GM19324 (cell line): Measurements from ENCODE around the gene CCNC.
A peak's percentile ranks its signal among the peaks of the same experiment; 100 is the strongest.

ENCODE experiments used
- ATAC-seq: cut with Tn5 transposase; IDR thresholded peaks from one replicate; pipeline ENCODE4 v1.9.1; 2021; ENCODE audit warnings: mild to moderate bottlenecking, moderate library complexity; ENCODE audit not compliant: unreplicated experiment, low FRiP score

CCNC gene, protein sequence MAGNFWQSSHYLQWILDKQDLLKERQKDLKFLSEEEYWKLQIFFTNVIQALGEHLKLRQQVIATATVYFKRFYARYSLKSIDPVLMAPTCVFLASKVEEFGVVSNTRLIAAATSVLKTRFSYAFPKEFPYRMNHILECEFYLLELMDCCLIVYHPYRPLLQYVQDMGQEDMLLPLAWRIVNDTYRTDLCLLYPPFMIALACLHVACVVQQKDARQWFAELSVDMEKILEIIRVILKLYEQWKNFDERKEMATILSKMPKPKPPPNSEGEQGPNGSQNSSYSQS

DNA sequence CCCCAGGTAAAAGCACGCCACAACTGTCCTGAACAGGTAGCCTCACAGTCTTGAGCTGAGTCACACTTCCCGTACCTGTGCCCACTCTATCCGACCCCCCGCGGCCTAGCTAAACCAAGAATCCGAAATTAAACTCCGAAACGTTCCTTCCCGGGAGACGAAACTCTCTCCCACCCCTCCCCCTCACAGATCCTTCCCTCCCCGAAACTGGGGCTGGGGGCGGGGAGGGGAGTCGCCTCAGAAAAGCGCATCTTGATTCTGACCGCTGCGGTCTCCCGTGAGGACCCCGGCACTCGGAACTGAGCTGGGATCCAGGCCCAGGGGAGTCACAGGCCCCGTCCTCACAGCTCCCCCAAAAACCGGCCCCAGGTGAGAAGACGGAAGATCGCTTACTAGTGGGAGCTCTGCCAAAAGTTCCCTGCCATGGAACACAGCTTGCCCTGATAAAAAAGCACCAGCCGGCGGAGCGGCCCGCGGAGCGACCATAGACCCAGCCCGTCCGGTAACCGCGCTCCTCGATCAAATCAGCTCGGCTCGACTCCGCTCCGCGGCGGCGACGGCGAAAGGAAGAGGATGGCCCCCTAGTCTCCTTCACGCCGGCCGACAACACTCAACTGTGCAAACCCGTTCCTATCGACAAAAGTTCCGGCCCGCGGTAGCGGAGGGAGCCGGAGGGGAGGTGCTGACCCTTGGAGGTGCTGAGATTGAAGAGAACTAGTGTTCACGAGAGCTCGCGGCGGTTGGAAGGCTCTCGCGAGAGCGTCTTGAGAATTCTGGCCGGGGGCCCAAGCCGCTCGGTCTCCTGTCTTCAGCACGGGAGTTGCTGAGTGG is at the start of gene CCNC:
Gene CCNC (minus strand): TSS at position 558 of the 831 bp plus-strand sequence. CDS start 133 bp downstream, at position 425.
- ATAC-seq = peak; percentile 99

DNA sequence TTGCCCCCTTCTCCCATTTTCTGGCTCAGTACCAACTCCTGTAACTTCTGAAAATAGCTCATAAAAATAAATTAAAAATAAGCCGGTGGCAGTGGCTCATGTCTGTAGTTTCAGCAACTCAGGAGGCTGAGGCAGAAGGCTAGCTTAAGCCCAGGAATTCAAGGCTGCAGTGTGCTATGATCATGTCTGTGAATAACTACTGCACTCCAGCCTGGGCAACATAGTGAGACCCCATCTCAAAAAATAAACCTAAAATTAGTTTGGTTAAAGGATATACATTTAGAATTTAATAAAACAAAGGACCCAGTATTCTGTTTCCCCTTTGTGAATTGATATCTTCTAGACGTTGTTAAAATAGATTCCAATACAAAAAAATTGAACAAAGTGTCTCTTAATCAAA is 48.7 kb upstream of the CCNC start:
- no peak for ATAC-seq

DNA sequence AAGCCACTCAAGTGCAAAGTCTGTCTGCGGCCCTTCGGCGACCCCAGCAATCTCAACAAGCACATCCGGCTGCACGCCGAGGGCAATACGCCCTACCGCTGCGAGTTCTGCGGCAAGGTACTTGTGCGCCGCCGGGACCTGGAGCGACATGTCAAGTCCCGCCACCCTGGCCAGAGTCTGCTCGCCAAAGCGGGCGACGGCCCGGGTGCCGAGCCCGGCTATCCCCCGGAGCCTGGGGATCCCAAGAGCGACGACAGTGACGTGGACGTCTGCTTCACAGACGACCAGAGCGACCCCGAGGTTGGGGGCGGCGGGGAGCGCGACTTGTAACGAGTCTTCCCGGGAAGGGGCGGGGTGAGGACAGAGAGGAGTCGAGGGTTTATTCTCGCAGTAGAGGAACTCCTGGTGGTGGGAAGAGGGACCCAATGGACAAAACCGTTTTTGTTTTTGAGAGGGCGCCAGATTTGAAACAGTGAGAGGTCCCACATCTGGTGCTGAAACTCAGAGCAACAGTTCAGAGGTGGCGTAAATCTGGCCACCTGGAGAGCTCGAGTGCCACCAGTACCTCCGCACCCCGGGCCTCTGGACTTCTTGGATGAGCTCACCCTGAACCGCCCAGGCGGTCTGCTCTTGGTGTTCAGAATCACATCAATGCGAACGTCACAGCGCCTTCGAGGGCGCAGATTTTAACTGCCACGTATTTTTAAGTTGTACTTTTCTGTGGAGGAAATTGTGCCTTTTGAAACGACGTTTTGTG is 46.1 kb upstream of the CCNC start:
- ATAC-seq = peak; percentile 10

DNA sequence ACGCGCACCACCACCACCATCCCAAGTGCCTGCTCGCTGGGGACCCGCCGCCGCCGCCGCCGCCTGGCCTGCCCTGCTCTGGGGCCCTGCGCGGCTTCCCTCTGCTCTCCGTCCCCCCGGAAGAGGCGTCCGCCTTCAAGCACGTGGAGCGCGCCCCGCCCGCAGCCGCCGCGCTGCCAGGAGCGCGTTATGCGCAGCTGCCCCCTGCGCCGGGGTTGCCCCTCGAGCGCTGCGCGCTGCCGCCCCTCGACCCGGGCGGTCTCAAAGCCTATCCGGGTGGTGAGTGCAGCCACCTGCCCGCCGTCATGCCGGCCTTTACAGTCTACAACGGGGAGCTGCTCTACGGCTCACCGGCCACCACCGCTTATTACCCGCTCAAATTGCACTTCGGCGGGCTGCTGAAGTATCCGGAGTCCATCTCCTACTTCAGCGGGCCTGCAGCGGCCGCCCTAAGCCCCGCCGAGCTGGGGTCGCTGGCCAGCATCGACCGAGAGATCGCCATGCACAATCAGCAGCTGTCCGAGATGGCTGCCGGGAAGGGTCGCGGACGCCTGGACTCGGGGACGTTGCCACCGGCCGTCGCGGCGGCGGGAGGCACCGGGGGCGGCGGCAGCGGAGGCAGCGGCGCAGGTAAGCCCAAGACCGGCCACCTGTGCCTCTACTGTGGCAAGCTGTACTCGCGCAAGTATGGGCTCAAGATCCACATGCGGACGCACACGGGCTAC is 45.4 kb upstream of the CCNC start:
- peak; percentile 87 for ATAC-seq

DNA sequence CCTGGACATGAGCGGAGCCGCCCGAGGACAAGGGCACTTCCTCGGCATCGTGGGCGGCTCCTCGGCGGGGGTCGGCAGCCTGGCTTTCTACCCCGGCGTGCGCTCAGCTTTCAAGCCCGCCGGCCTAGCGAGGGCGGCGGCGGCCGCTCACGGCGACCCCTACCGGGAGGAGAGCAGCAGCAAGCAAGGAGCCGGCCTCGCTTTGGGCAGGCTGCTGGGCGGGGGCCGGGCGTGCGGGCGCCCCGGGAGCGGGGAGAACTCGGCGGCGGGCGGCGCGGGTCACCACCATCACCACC is 44.9 kb upstream of the CCNC start:
- peak; percentile 75 for ATAC-seq

DNA sequence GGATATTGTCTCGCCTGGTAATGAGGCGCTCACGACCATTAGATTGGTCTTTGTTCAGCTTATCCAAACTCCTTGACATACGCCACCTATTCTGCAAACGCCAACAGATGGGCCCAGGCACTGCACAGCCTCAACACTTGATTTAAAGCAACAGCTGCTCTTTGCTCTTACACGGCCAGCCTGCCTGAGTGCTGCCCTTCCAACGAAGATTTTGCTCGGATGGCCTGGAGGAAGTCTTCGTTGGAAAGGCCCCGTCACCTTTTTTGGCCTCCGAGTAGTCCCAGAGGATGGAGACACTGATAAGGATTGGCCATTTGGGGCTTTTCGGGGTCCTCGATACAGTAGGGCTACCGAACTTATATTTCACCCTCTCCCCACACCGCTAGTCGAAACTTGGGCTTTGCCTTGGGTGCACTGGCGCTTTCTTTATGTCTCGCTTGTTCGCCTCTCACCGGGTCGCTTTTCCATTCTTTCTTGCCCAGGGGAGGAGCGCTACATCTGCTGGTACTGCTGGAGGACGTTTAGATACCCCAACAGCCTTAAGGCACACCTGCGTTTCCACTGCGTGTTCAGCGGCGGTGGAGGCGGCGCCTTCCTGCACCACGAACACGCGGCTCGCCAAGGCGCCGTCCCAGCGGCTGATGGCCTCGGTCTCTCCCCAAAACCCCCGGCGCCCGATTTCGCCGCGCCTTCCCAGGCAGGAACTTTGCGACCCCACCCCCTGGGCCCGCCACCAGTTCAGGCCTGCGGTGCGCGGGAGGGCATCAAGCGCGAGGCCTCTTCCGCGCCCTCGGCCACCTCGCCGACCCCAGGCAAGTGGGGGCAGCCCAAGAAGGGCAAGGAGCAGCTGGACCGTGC is 44.3 kb upstream of the CCNC start:
- peak; percentile 6 for ATAC-seq

DNA sequence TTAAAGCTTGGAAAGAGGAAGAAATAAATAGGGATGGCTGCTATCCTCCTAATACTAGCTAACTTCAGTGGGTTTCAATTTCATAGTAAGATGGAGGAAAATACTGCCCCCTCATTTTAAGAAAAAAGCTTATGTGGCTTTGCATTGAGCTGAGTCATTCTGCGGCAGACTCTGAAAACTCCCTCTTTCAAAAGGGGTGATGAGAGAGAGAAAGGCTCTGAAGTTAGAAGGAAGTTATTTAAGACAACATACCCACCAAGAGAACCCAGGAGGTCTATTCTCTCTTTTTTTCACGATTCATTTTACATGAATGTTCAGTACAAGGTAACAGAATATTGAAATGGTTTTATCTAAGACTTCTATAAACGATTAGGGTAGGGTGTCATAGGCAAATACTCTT is 42.7 kb upstream of the CCNC start:
- ATAC-seq = no peak

DNA sequence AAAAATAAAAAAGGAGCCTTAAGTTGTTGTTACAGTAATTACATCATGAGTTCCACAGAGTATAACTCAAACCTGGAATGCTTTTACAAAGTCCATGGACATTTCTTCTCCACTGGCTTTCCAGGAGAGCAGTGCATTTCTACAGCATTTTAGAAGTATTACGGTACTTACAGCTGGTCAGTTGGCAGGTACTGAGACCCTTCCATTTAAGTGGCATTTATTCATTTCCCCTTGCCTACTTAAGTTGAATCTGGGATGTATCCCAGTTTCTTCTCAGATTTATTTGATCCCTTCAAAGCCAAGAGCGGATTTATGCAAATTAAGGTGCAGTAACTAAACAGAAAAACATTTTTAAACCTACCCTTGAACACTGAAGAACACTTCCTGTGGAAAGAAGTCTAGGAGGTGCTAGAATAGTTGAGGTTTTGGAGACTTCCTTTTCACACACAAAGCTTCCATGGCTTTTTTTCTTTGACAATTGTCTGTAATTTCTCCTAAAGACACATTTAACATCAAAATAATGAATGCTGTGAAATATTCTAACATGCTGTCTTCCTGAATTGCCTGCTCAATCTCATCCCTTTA is 41.5 kb upstream of the CCNC start:
- no peak for ATAC-seq

DNA sequence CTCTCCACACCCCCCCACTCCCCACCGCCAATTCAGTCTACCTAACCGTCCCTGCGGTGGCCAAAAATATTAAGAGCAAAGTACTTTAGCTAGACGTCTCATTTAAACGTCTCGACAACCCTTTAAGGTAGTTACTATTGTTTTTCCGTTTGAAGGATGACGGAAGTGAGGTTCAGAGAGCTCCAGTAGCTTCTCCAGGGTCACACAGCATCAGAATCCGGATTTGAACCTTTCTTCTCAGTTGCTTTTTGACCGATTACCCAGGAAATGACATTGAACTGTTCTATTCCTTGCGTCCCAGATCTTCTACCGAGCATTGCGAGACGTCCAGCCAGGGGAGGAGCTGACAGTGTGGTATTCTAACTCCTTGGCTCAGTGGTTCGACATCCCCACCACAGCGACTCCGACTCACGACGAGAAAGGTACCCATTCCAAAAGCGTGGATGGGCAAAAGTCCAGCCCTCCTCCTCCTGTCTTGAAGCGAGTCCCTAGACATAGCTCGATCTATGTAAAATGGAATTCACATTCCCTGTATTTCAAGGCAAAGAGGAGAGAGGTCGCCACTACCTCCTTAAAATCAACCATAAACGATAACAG is 40.5 kb upstream of the CCNC start:
- ATAC-seq = no peak

DNA sequence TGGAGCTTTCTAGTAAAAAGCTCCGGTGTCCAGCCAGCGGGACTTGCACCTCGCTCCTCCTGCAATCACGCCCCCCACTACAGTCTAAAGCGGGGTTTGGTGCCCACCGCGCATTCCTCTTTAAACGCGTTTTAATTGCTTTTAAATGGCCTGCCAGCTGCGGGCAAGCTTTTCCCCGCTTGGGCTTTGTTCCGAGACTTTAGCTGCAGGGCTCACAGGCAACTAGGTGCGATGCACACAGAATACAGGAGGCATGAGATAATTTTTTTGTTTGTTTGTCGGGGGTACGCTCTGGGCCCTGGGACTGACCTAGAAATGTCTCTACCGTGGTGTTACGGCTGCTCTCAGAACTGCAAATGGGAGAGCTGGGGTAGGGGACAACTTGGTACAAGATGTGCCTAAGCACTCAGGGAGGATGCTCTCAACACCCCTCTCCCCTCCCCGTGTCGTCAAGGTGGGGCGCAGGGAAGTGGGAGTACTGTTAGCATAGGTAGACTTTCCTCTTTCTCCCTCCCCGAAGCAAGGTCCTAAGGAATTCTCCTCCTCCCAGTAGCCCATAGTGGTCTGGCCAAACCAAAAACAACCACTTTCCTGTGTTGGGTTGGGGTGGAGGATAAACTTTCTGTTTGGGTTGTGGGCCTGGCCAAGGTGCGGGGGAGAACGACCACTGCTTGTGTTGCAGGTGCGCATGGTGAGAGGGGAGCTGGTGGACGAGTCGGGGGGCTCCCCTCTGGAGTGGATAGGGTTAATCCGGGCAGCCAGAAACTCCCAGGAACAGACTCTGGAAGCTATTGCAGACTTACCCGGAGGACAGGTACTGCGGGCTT is 39.8 kb upstream of the CCNC start:
- no peak for ATAC-seq

DNA sequence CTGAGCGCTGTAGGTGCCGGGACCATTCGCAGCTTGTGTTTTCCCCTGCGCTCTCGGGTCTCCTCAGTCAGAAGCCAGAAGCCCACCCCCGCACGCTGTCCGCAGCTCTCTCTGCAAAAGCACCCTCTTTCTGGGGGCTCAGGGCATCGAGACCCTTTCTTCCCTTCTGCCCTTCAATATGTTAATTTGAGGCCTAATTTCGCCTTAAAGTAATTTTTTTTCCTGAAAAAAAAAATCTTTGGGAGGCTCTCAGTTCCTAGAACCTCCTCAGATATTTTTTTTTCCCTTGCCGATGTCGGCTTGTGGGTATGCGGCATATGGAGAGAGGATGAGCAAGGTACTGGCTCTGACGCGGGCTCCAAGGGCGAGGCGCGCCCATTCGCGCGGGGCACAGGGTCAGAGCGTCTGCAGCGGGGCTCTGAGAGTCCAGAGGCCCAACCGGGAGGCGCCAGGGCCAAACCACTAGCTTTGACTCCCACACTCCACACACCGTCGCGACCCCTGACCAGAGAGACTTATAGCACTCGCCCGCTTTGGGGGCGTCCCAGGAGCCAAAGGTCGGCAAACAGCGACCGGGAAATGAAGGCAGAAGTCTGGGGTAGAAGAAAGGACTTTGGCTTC is 39.1 kb upstream of the CCNC start:
- ATAC-seq = no peak

DNA sequence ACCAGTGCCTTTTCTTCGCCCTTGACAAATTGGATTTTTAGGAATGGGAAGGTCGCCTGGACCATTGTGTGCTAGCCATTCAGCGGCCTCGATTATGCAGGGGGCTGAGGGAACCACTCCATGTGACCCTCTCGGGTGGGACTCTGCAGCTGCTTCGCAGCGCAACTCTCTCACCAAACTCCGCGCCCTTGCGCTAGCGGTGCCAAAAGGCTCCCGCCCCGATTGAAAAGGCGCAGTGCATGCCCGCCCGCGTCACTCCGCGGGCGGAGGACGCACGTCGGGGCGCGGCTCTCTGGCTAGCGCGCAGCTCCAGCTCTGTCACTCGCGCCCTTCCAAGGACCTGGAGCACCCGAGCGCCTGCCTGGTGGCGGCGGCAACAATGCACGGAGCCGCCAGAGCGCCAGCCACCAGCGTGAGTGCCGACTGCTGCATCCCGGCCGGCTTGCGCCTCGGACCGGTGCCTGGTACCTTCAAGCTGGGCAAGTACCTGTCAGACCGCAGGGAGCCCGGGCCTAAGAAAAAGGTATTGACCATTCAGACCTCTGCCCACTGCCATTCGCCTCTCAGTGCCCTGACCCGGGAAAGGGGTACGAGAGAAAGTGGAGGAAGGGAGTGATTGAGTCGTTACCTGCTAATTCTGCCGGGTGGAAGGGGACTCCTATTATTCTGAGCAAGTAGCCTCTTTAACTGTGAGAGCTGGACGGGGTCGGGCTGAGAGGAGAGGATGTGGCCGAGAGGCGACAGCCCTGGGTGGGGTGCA is 38.4 kb upstream of the CCNC start, which contains the start of gene PRDM13:
Gene PRDM13 (plus strand): TSS at position 178 of the 760 bp plus-strand sequence. CDS start 202 bp downstream, at position 380.
- no peak for ATAC-seq

DNA sequence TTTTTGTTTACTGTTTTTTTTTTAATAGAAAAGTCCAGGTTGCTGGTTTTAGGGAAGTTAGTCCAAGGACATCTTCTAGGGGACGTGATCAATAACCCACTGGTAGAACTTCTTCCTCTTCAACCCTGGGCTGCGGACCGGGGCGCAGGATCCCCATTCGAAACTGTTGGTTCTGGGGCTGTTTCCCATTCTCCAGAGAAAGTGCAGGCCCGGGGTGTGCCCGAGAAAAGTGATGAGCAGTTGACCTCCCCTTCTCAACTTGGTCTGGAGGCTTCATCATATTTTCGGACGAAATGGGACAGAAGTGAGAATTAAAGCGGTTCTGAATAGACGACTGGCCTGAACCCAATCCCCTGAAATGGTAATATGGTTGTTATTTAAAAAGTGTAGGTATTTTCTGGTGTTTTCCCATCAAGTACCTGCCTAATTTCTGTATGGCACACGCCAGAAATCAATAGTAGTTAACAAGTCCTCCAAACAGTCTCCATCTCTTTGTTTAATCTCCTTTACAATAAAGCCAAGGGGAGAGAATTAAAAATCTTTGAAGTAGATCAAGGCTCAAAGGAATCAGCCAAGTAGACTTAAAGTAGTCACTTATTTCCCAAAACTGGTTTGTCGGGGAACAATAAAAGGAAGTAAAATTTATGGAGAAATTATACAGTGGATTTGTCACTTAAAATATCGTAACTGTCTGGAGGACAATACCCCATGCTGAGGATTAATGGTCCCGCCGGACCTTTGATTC is 37.6 kb upstream of the CCNC start:
- ATAC-seq = no peak

DNA sequence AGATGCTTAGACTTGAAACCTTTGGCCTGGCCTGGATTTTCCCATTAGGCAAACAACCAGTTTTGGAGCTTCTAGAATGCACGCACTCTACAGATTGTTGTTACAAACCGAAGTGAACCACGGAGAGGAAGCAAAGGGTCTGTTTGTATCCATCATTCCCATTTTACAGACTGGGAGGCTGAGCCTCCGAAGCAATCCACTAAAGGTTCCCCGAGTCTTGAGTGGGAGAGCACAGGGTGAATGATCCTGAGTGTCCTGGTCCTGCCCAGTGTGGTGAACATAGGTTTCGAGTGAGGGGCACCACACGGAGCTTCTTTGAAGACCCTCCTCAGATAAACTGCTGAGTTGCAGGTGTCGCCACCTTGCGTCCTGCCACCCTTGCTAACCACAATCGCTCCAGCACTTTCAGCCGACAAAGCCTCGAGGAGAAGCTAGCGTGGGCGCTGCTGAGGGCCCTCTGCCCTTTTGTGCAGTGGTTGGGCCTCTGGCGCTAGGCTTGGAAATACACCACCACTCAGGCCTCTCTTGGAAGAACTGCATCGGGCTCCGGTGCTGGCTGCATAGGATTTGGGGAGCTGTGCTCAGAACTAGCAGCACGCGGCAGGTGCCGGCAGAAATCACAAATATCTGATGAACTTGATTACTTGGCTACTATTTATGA is 36.7 kb upstream of the CCNC start:
- ATAC-seq = no peak

DNA sequence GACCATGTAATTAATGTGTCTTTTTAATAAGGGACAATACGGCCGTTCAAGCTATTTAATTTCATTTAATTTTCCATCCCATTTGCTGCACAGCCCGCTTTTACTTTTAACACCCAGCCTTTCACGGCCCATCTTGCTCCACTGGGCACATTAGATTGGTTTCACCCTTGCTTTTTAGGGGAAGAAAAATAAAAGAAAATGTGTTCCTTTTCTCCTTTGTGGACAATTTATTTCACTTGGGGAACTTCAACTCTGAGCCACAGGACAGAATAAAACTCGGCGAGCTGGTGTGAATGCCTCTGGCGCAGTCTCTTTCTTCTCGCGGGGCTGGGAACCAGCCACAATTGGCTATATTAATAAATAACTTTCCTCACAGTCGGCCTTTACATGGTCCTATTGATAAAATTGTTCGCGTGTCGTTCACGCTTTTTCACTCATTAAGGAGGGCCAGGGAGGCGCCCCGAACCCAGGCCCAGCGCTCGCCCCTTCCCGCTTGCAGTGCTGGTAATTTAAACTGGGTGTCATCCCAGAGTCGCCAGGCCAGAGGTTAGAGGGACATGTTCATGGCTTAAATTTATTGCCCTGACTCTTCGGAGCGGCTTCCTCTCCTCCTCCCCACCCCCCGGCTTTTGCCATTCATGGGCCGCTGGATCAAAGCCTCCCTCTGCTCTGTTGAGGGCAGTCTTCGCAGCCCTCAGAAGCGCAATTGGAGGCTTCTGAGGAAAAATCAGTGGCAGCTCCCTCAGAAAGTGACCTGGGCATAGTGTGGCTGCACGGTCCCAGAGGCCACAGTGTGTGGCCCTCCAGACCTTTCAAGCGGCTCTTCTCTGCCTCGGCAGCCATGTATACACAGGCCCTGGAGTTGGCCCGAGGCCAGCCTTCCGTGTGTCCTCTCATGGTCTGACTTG is 36.0 kb upstream of the CCNC start:
- ATAC-seq = no peak
